ENCODE data around the gene ACSL6. TPM values are rescaled to one million over a fixed set of nuclear protein-coding genes. Genes with fewer than 3 reads are reported as not detected.

ACSL6 gene
- total RNA-seq, 2 experiments from 2014 or later: 20.8 to 21.5 TPM

GRCh38 chr5:132021654-132022053 lies 10.2 kb upstream of the ACSL6 start:
- H3K27ac Mint-ChIP-seq: no peak overlapping the region
- peaks cover 61% of the 10 kb centered on the region for H3K4me1 Mint-ChIP-seq (ENCODE audit: low read depth)
- CTCF ChIA-PET: interaction anchor here (1.1 to 1.4 kb wide), 3 partner anchors 21 to 484 kb away, joined by 3 to 4 read pairs (median 3); no protein-coding TSS in a partner anchor
- POLR2A ChIA-PET: no interaction called here
- DNase-seq (no peak), ATAC-seq (no peak)
- no peaks in the 10 kb centered on the region for H3K9me3 Mint-ChIP-seq (ENCODE audit: insufficient read depth)
- H3K36me3 Mint-ChIP-seq (ENCODE audit: low read depth): peaks cover 4% of the 10 kb centered on the region
- H3K27me3 Mint-ChIP-seq (ENCODE audit: low read depth): peaks cover 23% of the 10 kb centered on the region
- H3K4me3 Mint-ChIP-seq: no peak overlapping the region

- POLR2A ChIA-PET: no interaction called here
- peaks cover 4% of the 10 kb centered on the region for H3K36me3 Mint-ChIP-seq (ENCODE audit: low read depth)
- CTCF ChIA-PET: interaction anchor here (1.1 to 3.5 kb wide), 6 partner anchors 11 to 485 kb away, joined by 3 to 23 read pairs (median 5); no protein-coding TSS in a partner anchor
- DNase-seq (no peak), ATAC-seq (peak; percentile 63)
- H3K9me3 Mint-ChIP-seq (ENCODE audit: insufficient read depth): no peaks in the 10 kb centered on the region
- peak overlapping the region; percentile 63 for H3K4me3 Mint-ChIP-seq
- H3K27ac Mint-ChIP-seq: peak overlapping the region; percentile 93
- H3K4me1 Mint-ChIP-seq (ENCODE audit: low read depth): peaks cover 69% of the 10 kb centered on the region
- peaks cover 32% of the 10 kb centered on the region for H3K27me3 Mint-ChIP-seq (ENCODE audit: low read depth)
Measured at GRCh38 chr5:132020568-132021339, 9.3 kb upstream of the ACSL6 start.

GRCh38 chr5:132019857-132020555 lies 8.5 kb upstream of the ACSL6 start:
- H3K27me3 Mint-ChIP-seq (ENCODE audit: low read depth): peaks cover 38% of the 10 kb centered on the region
- DNase-seq: peak; percentile 93
- CTCF ChIA-PET: interaction anchor here (0.7 to 3.5 kb wide), 6 partner anchors 10 to 431 kb away, joined by 3 to 23 read pairs (median 5); no protein-coding TSS in a partner anchor
- POLR2A ChIA-PET: interaction anchor here (1.1 kb wide), 1 partner anchor 35 kb away, joined by 3 read pairs; no protein-coding TSS in a partner anchor
- peak overlapping the region; percentile 63 for H3K4me3 Mint-ChIP-seq
- peaks cover 69% of the 10 kb centered on the region for H3K4me1 Mint-ChIP-seq (ENCODE audit: low read depth)
- peaks cover 4% of the 10 kb centered on the region for H3K36me3 Mint-ChIP-seq (ENCODE audit: low read depth)
- H3K9me3 Mint-ChIP-seq (ENCODE audit: insufficient read depth): no peaks in the 10 kb centered on the region
- H3K27ac Mint-ChIP-seq: peak overlapping the region; percentile 93
- ATAC-seq: peak; percentile 96

GRCh38 chr5:132019337-132019736 lies 7.9 kb upstream of the ACSL6 start:
- Mint-ChIP-seq H3K4me1 (ENCODE audit: low read depth) (peaks cover 69% of the 10 kb centered on the region), H3K27ac (peak overlapping the region; percentile 93), H3K36me3 (ENCODE audit: low read depth) (peaks cover 4% of the 10 kb centered on the region), H3K27me3 (ENCODE audit: low read depth) (peaks cover 42% of the 10 kb centered on the region), H3K4me3 (peak overlapping the region; percentile 31), H3K9me3 (ENCODE audit: insufficient read depth) (no peaks in the 10 kb centered on the region)
- DNase-seq: peak; percentile 20
- ChIA-PET CTCF (interaction anchor here (0.7 to 3.5 kb wide), 6 partner anchors 10 to 430 kb away, joined by 3 to 23 read pairs (median 5); no protein-coding TSS in a partner anchor), POLR2A (interaction anchor here (1.1 kb wide), 1 partner anchor 36 kb away, joined by 3 read pairs; no protein-coding TSS in a partner anchor)
- no peak for ATAC-seq

- no peak for DNase-seq
- H3K4me1 Mint-ChIP-seq (ENCODE audit: low read depth): peaks cover 64% of the 10 kb centered on the region
- no peak for ATAC-seq
- peaks cover 48% of the 10 kb centered on the region for H3K27me3 Mint-ChIP-seq (ENCODE audit: low read depth)
- no peaks in the 10 kb centered on the region for H3K9me3 Mint-ChIP-seq (ENCODE audit: insufficient read depth)
- H3K36me3 Mint-ChIP-seq (ENCODE audit: low read depth): peaks cover 4% of the 10 kb centered on the region
- ChIA-PET CTCF (interaction anchor here (2.4 to 3.5 kb wide), 2 partner anchors 10 to 45 kb away, joined by 8 to 23 read pairs; no protein-coding TSS in a partner anchor), POLR2A (no interaction called here)
- peak overlapping the region; percentile 20 for H3K4me3 Mint-ChIP-seq
- H3K27ac Mint-ChIP-seq: peak overlapping the region; percentile 13
Measured at GRCh38 chr5:132017738-132018625, 6.5 kb upstream of the ACSL6 start.

- no peak for ATAC-seq
- no peak overlapping the region for H3K27ac Mint-ChIP-seq
- ChIA-PET CTCF (interaction anchor here (3.5 kb wide), 1 partner anchor 10 kb away, joined by 23 read pairs; no protein-coding TSS in a partner anchor), POLR2A (no interaction called here)
- peaks cover 60% of the 10 kb centered on the region for H3K4me1 Mint-ChIP-seq (ENCODE audit: low read depth)
- no peak overlapping the region for H3K4me3 Mint-ChIP-seq
- H3K36me3 Mint-ChIP-seq (ENCODE audit: low read depth): peaks cover 4% of the 10 kb centered on the region
- peaks cover 49% of the 10 kb centered on the region for H3K27me3 Mint-ChIP-seq (ENCODE audit: low read depth)
- DNase-seq: no peak
- no peaks in the 10 kb centered on the region for H3K9me3 Mint-ChIP-seq (ENCODE audit: insufficient read depth)
Measured at GRCh38 chr5:132017316-132017715, 5.9 kb upstream of the ACSL6 start.

- Mint-ChIP-seq H3K4me1 (ENCODE audit: low read depth) (peaks cover 55% of the 10 kb centered on the region), H3K27me3 (ENCODE audit: low read depth) (peaks cover 53% of the 10 kb centered on the region), H3K27ac (no peak overlapping the region), H3K9me3 (ENCODE audit: insufficient read depth) (no peaks in the 10 kb centered on the region), H3K4me3 (no peak overlapping the region), H3K36me3 (ENCODE audit: low read depth) (peaks cover 4% of the 10 kb centered on the region)
- no peak for DNase-seq
- CTCF ChIA-PET: interaction anchor here (3.5 kb wide), 1 partner anchor 9 kb away, joined by 23 read pairs; no protein-coding TSS in a partner anchor
- POLR2A ChIA-PET: no interaction called here
- no peak for ATAC-seq
Measured at GRCh38 chr5:132016721-132017250, 5.3 kb upstream of the ACSL6 start.

GRCh38 chr5:132013711-132014110 lies 2.3 kb upstream of the ACSL6 start:
- DNase-seq (peak; percentile 19), ATAC-seq (no peak)
- peaks cover 51% of the 10 kb centered on the region for H3K4me1 Mint-ChIP-seq (ENCODE audit: low read depth)
- no peak overlapping the region for H3K27ac Mint-ChIP-seq
- H3K4me3 Mint-ChIP-seq: no peak overlapping the region
- H3K9me3 Mint-ChIP-seq (ENCODE audit: insufficient read depth): no peaks in the 10 kb centered on the region
- no peaks in the 10 kb centered on the region for H3K36me3 Mint-ChIP-seq (ENCODE audit: low read depth)
- H3K27me3 Mint-ChIP-seq (ENCODE audit: low read depth): peaks cover 71% of the 10 kb centered on the region
- ChIA-PET POLR2A (no interaction called here), CTCF (interaction anchor here (0.7 to 1.3 kb wide), 2 partner anchors 13 to 424 kb away, joined by 3 to 7 read pairs; no protein-coding TSS in a partner anchor)

GRCh38 chr5:132013006-132013689 lies 1.7 kb upstream of the ACSL6 start:
- no peak for ATAC-seq
- CTCF ChIA-PET: interaction anchor here (0.7 to 2.4 kb wide), 4 partner anchors 12 to 425 kb away, joined by 3 to 11 read pairs (median 6); no protein-coding TSS in a partner anchor
- peaks cover 76% of the 10 kb centered on the region for H3K27me3 Mint-ChIP-seq (ENCODE audit: low read depth)
- no peaks in the 10 kb centered on the region for H3K36me3 Mint-ChIP-seq (ENCODE audit: low read depth)
- peaks cover 52% of the 10 kb centered on the region for H3K4me1 Mint-ChIP-seq (ENCODE audit: low read depth)
- H3K27ac Mint-ChIP-seq: no peak overlapping the region
- no peak overlapping the region for H3K4me3 Mint-ChIP-seq
- no peaks in the 10 kb centered on the region for H3K9me3 Mint-ChIP-seq (ENCODE audit: insufficient read depth)
- peak; percentile 18 for DNase-seq
- POLR2A ChIA-PET: interaction anchor here (0.8 kb wide), 1 partner anchor 12 kb away, joined by 3 read pairs; no protein-coding TSS in a partner anchor

GRCh38 chr5:132012371-132013005 lies 1.0 kb upstream of the ACSL6 start:
- Mint-ChIP-seq H3K4me3 (peak overlapping the region; percentile 48), H3K27me3 (ENCODE audit: low read depth) (peaks cover 70% of the 10 kb centered on the region), H3K4me1 (ENCODE audit: low read depth) (peaks cover 52% of the 10 kb centered on the region), H3K36me3 (ENCODE audit: low read depth) (no peaks in the 10 kb centered on the region), H3K9me3 (ENCODE audit: insufficient read depth) (no peaks in the 10 kb centered on the region), H3K27ac (no peak overlapping the region)
- ATAC-seq (no peak), DNase-seq (peak; percentile 63)
- ChIA-PET POLR2A (interaction anchor here (0.8 kb wide), 1 partner anchor 12 kb away, joined by 3 read pairs; no protein-coding TSS in a partner anchor), CTCF (interaction anchor here (1.3 to 2.4 kb wide), 3 partner anchors 11 to 424 kb away, joined by 3 to 11 read pairs (median 5); no protein-coding TSS in a partner anchor)

Data from activated CD8-positive, alpha-beta T cell treated with anti-CD3 and anti-CD28 coated beads, Interleukin-2, amount 10 ng/mL, durations not matched to agents 7 days and 5 days (primary cell).